ENCODE measurements around the gene FCGR3A. TPM values are rescaled to one million over a fixed set of nuclear protein-coding genes. Genes with fewer than 3 reads are reported as not detected.
A peak's percentile ranks its signal among the peaks of the same experiment; 100 is the strongest.
"Not testable (repeated sequence)": the region's sequence is repeated elsewhere in the genome, so short reads cannot be mapped to it uniquely, and the experiment has no call there.

FCGR3A gene
- 5.0 TPM for total RNA-seq

DNA sequence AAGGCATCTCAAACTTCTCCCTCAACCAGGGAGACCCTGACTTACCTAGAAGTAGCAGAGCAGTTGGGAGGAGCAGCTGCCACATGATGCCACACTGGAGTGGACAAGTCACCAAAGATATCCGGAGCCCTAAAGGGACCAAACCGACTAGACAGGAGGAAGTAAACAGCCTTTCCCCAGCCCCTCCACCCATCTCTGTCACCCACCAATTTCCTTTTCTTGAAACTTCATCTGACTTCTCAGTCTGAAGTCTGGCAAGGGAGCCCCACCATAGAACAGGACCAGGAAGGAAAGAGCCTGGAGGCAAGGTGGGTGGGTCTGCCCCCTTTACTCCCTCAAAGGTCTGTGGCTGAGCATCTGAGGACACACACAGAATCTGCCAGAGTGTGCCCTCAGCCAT is at the start of gene FCGR3A:
FCGR3A (minus strand) TSS at position 167 of the 400 bp plus-strand sequence; CDS start at position 85, 82 bp downstream.
- DNase-seq, result no peak

- not testable (repeated sequence) for DNase-seq
Observed at GRCh38 chr1:161597077-161597476, 47.5 kb upstream of the FCGR3A start.

DNA sequence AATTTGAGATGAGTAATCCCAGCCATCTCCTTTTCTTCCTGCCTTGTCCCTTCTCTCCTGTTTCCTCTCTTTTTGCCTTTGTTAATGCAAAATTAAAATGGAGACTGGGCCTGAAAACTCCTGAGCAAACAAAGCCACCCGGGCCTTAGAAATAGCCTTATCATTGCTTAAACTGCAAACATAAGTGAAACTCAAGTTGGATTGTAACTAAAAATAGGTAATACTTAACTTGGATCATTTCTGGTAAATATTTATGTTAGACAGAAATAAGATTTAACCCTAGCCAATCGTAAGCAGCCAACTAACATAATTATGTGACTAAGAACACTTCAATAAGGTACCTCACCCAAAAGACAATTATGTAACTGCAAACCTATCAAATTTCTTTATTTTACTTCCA is 46.0 kb upstream of the FCGR3A start:
- DNase-seq, result not testable (repeated sequence)

DNA sequence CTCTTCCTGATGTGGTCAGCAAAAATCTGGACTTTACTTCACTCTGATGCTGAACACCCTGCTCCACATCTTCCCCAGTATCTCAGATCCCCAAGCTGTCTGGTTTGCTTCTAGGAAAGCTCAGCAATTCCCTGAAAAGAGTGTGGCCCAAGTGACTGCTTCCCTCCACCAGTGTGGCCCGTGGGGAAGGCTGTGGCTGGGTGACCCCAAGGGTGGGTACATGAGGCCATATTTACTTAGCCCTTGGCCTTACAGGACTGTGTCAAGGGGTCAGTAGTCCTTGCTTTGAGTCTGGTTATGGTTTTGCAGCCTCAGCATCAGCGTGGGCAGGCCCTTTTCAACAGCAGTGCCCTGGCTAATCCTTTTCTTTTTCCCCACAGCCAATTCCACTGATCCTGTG is 45.6 kb upstream of the FCGR3A start:
- not testable (repeated sequence) for DNase-seq

- peak; percentile 9 for DNase-seq
Observed at GRCh38 chr1:161594269-161594984, 44.8 kb upstream of the FCGR3A start.

DNA sequence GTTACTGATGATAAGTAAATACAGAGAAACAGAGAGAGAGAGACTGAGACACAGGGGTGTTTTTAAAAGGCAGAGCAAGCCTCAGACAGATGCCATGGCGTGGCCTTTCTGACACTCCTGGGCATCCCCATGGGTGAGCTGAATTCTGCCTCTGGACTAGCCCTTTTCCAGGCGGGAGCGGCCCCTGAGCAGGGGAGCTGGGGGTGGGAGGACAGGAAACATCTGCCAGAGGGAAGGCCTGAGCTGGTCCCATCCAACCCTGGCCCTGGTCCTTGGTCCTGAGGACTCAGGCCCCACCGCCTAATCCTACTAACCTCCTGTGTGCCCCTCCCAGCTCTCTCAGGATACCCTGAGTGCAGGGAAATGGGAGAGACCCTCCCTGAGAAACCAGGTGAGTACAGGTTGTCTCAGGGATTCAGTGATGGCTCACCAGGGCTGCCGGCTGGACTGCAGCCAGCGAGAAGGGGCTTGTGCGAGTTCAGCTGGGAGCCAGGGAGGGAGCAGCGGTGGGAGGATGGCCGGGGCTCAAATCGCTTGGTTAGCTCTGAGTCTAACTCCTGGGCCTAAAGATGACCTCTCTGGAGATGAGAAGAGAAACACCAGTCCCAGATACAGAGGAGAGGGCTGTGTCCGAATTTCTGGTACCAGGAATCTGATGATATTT is 43.6 kb upstream of the FCGR3A start:
- DNase-seq, result not testable (repeated sequence)

- not testable (repeated sequence) for DNase-seq
Observed at GRCh38 chr1:161592586-161592985, 43.0 kb upstream of the FCGR3A start.

GRCh38 chr1:161589920-161590319 is 40.3 kb upstream of the FCGR3A start:
- not testable (repeated sequence) for DNase-seq

- DNase-seq, result not testable (repeated sequence)
Observed at GRCh38 chr1:161589365-161589764, 39.7 kb upstream of the FCGR3A start.

- DNase-seq, result not testable (repeated sequence)
Observed at GRCh38 chr1:161588596-161588995, 39.0 kb upstream of the FCGR3A start.

DNA sequence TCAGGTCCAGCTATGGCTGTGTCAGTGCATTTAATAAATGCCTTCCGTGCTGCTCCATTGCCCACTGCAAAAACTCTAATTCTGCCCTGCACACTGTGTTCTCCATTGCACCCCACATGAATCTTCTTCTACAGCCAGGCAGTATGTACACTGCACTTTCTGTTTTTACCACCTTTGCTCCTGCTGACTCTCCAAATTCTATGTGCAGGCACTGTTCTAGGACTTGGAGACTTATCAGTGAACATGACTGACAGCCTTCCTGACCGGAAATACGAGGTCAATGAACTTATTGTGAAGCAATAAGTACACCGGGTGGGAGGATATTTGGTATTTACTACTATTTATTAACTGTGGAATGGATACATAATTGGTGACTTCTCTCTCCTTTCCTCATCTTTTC is 33.3 kb upstream of the FCGR3A start:
- not testable (repeated sequence) for DNase-seq

- not testable (repeated sequence) for DNase-seq
Observed at GRCh38 chr1:161580879-161581537, 31.4 kb upstream of the FCGR3A start.

DNA sequence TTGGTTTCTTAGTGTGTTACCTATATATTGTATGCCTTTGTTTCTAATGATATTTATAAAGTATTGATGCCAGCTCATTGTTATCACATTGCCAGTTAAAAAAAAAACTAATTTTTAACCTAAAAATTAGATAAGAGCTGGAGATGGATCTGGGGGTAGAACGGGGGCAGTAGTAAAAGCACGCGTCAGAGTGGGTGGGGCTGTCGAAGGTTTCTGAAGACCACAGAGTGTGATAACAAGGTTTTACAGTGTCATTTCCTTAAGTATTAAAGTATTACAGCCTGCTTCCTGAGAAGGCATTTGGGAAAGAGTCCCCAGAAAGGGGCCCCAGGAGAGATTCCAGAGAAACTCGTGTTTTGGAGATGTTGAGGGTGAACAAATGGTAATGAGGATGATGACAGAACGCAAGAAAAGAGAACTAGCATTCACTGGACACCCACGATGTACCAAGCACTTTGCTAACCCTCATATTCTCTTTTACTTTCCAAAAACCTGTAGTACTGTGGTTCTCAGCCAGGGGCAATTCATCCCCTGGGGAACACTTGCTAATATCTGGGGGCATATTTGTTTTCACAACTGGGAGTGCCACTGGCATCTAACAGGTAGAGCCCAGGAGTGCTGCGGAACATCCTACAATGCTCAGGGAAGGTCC is 30.4 kb upstream of the FCGR3A start:
- DNase-seq, result not testable (repeated sequence)

- not testable (repeated sequence) for DNase-seq
Observed at GRCh38 chr1:161576676-161577075, 27.1 kb upstream of the FCGR3A start.

GRCh38 chr1:161571703-161572102 is 22.1 kb upstream of the FCGR3A start:
- not testable (repeated sequence) for DNase-seq

GRCh38 chr1:161566602-161566960 is 17.0 kb upstream of the FCGR3A start:
- DNase-seq, result not testable (repeated sequence)

GRCh38 chr1:161563522-161563921 is 13.9 kb upstream of the FCGR3A start:
- DNase-seq, result not testable (repeated sequence)

DNA sequence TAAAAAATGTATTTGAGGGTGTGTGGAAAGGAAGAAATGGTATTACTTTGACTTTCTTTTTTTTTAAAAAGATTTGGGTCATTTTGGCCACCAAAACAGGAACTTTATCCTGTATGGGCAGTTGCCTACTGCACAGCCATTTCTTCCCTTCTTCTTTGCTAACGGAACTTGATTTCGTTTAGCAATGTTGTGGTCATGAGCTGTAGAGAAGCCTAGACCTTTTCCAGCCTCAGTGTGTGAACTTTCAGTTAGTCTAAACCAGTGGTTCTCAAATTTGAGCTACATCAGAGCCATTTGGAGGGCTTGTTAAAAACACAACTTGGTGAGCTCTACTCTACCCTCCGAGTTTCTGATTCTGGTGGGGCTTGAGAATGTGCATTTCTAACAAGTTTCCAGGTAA is 12.8 kb upstream of the FCGR3A start:
- DNase-seq, result not testable (repeated sequence)

- DNase-seq, result peak; percentile 18
Observed at GRCh38 chr1:161560960-161561715, 11.5 kb upstream of the FCGR3A start.

- not testable (repeated sequence) for DNase-seq
Observed at GRCh38 chr1:161557506-161558450, 8.2 kb upstream of the FCGR3A start.

DNA sequence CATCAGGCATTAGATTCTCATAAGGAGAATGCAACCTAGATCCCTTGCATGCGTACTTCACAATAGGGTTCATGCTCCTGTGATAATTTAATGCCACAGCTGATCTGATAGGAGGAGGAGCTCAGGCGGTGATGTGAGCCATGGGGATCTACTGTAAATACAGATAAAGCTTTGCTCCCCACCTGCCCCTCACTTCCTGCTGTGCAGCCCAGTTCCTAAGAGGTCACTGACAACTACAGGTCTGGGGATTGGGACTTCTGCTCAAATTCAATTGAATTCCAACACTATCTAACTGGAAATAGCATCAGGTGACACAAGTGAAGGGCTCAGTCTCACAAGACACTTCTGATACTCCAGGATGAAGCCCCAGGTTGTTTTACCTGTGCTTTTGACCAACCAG is 7.4 kb upstream of the FCGR3A start:
- not testable (repeated sequence) for DNase-seq
